Nucleus accumbens (tissue), 56 donors: Measurements from ENCODE around the gene CCDC85A.

Experiments used
- DNase-seq, 56 donors: peaks; one replicate each; lab custom pipeline; 2025; lab: John Stamatoyannopoulos, UW

Gene CCDC85A

GRCh38 chr2:56348392-56349210 is 164.8 kb downstream of the CCDC85A start:
- peak in 8 of 56 donors; percentile 0 to 10 (median 3) for DNase-seq

- DNase-seq, result no peak
Measured at GRCh38 chr2:56357655-56358295, 174.0 kb downstream of the CCDC85A start.

GRCh38 chr2:56361844-56362243 is 178.1 kb downstream of the CCDC85A start:
- no peak for DNase-seq

- no peak for DNase-seq
Measured at GRCh38 chr2:56364902-56365301, 181.1 kb downstream of the CCDC85A start.

GRCh38 chr2:56369316-56369715 is 185.5 kb downstream of the CCDC85A start:
- no peak for DNase-seq

GRCh38 chr2:56372071-56372656 is 188.4 kb downstream of the CCDC85A start:
- DNase-seq, result no peak

GRCh38 chr2:56375251-56375650 is 191.5 kb downstream of the CCDC85A start:
- no peak for DNase-seq

GRCh38 chr2:56376699-56377665 is 193.2 kb downstream of the CCDC85A start:
- DNase-seq, result no peak

- DNase-seq, result no peak
Measured at GRCh38 chr2:56379066-56379465, 195.3 kb downstream of the CCDC85A start.

GRCh38 chr2:56380861-56381260 is 197.1 kb downstream of the CCDC85A start:
- no peak for DNase-seq

- DNase-seq, result no peak
Measured at GRCh38 chr2:56382466-56382865, 198.7 kb downstream of the CCDC85A start.

- no peak for DNase-seq
Measured at GRCh38 chr2:56386657-56387056, 202.9 kb downstream of the CCDC85A start.

GRCh38 chr2:56390644-56391043 is 206.9 kb downstream of the CCDC85A start:
- DNase-seq, result no peak

GRCh38 chr2:56410140-56410539 is 226.3 kb downstream of the CCDC85A start:
- DNase-seq, result no peak

- no peak for DNase-seq
Measured at GRCh38 chr2:56416500-56417176, 232.8 kb downstream of the CCDC85A start.
